Fibroblast of skin of left quadriceps (primary cell): ENCODE data around the gene HAGH.

Experiments
- DNase-seq, 2 experiments: peaks; one replicate each; pipeline ENCODE4 v3.0.0-alpha.2; 2013; ENCODE audit warnings: low read depth in 2 of 2

HAGH gene

GRCh38 chr16:1762196-1762878, 64.3 kb downstream of the HAGH start:
- DNase-seq: no peak

GRCh38 chr16:1761751-1762150, 64.9 kb downstream of the HAGH start:
- no peak for DNase-seq

- DNase-seq: no peak
Measured at GRCh38 chr16:1760911-1761310, 65.7 kb downstream of the HAGH start.

- no peak for DNase-seq
Measured at GRCh38 chr16:1759511-1759910, 67.1 kb downstream of the HAGH start.

GRCh38 chr16:1758923-1759322, 67.7 kb downstream of the HAGH start:
- DNase-seq: no peak

GRCh38 chr16:1757714-1758461, 68.7 kb downstream of the HAGH start:
- no peak for DNase-seq
